Raji (cell line): Measurements from ENCODE around the gene CRLF1.

ENCODE experiments used
- POLR2A ChIP-seq: IDR thresholded peaks from 2 replicates; pipeline ENCODE4 v1.6.1; 2011; ENCODE audit warnings: low read depth, low read length, control low read depth; ENCODE audit not compliant: insufficient read depth

CRLF1 gene

DNA sequence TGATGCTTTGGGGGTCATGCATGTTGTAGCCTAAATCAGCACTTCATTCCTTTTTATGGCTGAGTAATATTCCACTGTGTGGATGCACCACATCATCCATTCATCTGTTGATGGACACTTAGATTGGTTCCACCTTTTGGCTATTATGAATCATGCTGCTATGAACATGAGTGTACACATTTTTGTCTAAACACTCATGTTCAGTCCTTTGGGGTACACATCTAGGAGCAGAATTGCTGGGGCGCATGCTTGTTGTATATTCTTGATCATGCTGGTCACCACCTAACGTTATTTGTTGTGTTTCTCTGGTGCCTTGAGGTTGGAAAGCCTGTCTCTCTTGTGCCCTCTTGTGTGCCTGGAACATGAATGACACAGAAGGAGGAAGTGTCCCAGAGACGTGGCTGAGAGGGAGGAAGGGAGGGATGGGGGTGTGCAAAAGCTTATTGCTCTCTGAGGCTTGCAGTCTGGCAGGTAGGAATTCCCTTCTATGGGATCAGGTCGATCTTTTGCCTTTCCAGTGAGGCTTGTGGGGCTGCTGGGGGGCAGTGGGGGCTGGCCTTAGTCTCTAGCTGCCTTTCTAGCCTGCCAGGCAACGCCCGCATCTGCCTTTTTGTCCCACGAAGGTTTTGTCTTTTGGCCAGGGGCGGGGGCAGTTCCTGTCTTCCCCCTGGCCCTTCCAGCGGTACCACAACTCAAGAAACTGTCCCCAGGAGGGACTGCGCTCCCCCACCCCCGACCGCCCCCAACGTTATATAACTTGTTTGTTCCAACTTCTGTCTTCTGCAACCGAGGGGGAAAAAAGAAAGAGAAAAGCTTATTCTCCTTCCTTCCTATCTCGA is 37.8 kb upstream of the CRLF1 start:
- TF ChIP-seq POLR2A = no peak

DNA sequence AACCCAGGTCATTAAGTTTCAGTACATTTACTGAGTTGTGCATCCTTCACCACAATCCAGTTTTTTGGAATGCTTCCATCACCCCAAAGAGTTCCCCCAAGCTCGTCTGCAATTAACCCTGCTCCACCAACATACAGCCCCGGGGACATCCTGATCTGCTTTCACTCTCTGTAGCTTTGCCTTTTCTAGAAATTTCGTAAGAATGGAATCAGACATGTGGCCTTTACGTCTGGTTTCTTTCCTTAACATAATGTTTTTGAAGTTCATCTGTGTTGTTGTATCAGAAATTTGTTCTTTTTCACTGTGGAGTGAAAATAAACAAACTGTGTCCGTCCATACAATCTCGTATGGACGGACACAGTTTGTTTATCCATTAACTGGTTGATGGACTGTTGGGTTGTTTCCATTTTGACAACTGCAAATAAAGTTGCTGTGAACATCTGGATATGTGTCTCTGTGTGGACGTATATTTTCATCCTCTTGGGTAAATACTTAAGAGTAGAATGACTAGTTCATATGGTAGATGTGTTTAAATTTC is 33.2 kb upstream of the CRLF1 start:
- TF ChIP-seq POLR2A = no peak

DNA sequence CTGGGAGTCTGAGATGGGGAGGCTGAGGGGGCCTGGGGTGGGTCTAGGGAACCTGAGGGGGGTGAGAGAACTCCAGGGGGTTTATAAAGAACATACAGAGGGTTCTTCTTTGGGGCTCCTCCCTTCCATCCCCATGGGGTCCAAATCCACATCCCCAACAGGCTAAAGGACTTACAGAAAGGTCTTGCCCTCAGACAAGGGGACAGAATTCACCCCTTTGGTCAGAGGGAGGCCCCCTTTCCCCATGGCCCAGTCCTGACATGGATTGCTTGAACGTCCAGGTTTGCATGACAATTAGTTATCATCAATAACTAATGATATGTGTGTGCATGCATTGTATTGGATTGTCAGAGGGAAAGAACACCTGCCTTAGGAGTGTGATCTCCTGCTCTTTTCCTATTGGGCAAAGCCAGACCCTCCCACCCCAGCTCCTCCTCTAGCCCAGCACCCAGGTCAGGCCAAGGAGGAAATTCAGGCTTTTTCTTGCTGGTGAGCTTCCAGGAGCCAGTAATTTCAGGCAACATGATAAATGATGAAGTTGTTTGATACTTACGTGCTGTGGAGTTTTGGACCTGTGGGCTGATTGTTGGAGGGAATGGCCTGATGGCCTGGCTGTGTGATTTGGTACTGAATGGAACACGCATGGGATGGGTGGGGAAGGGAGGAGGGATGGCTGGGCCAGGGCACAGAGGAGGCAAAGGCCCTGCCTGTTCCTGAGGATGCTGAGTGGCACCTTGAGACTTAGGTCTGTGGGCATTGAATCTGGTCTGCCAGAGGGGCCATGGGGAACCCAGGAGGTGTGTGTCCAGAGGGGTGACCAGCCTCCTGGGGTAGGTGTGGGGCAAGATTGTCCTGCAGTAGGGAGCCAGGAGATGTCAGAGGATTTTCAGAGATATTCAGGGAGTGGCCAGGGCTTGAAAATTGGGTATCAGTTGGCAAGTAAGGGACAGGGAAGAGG is 31.4 kb upstream of the CRLF1 start:
- TF ChIP-seq POLR2A = no peak

DNA sequence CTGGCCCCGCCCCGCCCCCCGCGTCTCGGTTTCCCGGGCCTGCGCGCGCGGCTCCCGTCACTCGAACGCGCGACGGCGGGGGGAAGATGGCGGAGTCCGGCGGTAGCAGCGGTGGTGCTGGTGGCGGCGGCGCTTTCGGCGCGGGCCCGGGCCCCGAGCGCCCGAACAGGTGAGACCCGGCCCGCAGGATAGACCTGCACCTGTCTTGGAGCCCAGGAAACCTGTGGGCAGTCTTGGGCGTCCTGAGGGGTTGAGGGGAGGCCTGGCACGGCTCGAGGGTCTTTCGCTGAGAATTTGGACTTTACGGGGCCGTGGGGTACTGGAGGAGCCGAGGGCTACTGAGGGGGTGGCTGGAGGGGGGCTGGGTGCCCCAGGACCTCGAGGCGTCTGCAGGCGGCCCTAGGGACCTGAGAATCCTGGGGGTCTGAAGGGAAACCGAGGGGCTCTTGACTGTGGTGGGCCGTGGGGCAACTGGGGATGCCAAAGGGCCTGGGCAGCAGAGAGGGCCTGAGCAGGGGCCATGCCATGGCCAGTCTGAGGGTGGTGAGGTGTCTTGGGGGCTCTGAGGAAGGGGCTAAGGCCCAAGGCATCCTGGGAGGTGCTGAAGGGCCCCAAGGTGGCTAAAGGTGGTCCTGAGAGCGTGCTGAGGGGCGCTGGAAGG is 30.5 kb upstream of the CRLF1 start, which contains the start of gene KLHL26:
KLHL26 (plus strand) TSS at position 60 of the 661 bp plus-strand sequence; CDS start at position 87, 27 bp downstream.
- peak; percentile 56; the same call in 1 of the 2 replicates for TF ChIP-seq POLR2A

GRCh38 chr19:18636183-18636968 is 29.8 kb upstream of the CRLF1 start:
- no peak for TF ChIP-seq POLR2A

DNA sequence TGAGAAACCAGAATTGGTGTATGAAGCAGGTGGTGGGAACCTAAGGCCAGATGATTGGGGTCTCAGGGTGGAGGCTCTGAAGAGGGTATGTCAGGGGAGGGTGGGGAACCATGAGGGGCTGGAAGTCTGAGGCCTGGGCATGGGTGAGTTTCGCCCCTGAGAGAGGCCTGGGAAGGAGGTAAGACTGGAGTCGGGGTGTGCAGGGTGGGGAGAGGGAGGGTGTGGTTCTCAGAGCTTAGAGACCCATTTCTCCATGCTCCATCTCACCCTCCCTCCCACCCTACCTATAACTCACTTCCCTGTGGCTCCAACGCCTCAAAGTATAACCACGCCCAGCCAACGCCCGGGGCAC is 29.2 kb upstream of the CRLF1 start:
- peak; percentile 65; the same call in 1 of the 2 replicates for TF ChIP-seq POLR2A

GRCh38 chr19:18634612-18635297 is 28.2 kb upstream of the CRLF1 start:
- no peak for TF ChIP-seq POLR2A

GRCh38 chr19:18633321-18633720 is 26.7 kb upstream of the CRLF1 start:
- TF ChIP-seq POLR2A = no peak

- TF ChIP-seq POLR2A = no peak
Measured at GRCh38 chr19:18629166-18630088, 22.8 kb upstream of the CRLF1 start.

GRCh38 chr19:18626906-18627305 is 20.3 kb upstream of the CRLF1 start:
- TF ChIP-seq POLR2A = no peak

GRCh38 chr19:18620902-18621301 is 14.3 kb upstream of the CRLF1 start:
- no peak for TF ChIP-seq POLR2A

GRCh38 chr19:18620311-18620710 is 13.7 kb upstream of the CRLF1 start:
- no peak for TF ChIP-seq POLR2A

GRCh38 chr19:18618236-18618635 is 11.6 kb upstream of the CRLF1 start:
- TF ChIP-seq POLR2A = no peak
